SJCRH30 (cell line): ENCODE data around the gene AGFG1. TPM values are rescaled to one million over a fixed set of nuclear protein-coding genes. Genes with fewer than 3 reads are reported as not detected.

ENCODE experiments used
- DNase-seq, 2 experiments: peaks; one replicate each; pipeline ENCODE4 v3.0.0-alpha.2; 2015 to 2020
- H3K27ac ChIP-seq: fragments of 250-450 bp; sonication (Bioruptor Pico); 2 replicates; pipeline ENCODE4 v1.5.1; 2020; ENCODE audit warnings: mild to moderate bottlenecking, moderate library complexity
- H3K27me3 ChIP-seq: fragments of 250-450 bp; sonication (Bioruptor Pico); 2 replicates; pipeline ENCODE4 v1.5.1; 2020; ENCODE audit warnings: mild to moderate bottlenecking, moderate library complexity
- H3K36me3 ChIP-seq: fragments of 250-450 bp; sonication (Bioruptor Pico); 2 replicates; pipeline ENCODE4 v1.5.1; 2020; ENCODE audit warnings: mild to moderate bottlenecking, moderate library complexity
- H3K4me1 ChIP-seq: fragments of 250-450 bp; sonication (Bioruptor Pico); 2 replicates; pipeline ENCODE4 v1.5.1; 2020; ENCODE audit warnings: mild to moderate bottlenecking, moderate library complexity
- H3K4me3 ChIP-seq: fragments of 250-450 bp; sonication (Bioruptor Pico); 2 replicates; pipeline ENCODE4 v1.5.1; 2020; ENCODE audit warnings: mild to moderate bottlenecking, moderate library complexity
- H3K9me3 ChIP-seq: fragments of 250-450 bp; sonication (Bioruptor Pico); replicated peaks from 2 replicates; pipeline ENCODE4 v1.5.1; 2020; ENCODE audit warnings: mild to moderate bottlenecking, moderate library complexity
- total RNA-seq: library from RNA; depleted of rRNA; stranded (reverse); fragments of >200 nt; shearing (Covaris generic); gene quantifications from 2 replicates; pipeline ENCODE4 v1.2.3, GENCODE V29; 2014

AGFG1 gene
- total RNA-seq, 1 experiment from 2014 or later = 89.9 TPM

DNA sequence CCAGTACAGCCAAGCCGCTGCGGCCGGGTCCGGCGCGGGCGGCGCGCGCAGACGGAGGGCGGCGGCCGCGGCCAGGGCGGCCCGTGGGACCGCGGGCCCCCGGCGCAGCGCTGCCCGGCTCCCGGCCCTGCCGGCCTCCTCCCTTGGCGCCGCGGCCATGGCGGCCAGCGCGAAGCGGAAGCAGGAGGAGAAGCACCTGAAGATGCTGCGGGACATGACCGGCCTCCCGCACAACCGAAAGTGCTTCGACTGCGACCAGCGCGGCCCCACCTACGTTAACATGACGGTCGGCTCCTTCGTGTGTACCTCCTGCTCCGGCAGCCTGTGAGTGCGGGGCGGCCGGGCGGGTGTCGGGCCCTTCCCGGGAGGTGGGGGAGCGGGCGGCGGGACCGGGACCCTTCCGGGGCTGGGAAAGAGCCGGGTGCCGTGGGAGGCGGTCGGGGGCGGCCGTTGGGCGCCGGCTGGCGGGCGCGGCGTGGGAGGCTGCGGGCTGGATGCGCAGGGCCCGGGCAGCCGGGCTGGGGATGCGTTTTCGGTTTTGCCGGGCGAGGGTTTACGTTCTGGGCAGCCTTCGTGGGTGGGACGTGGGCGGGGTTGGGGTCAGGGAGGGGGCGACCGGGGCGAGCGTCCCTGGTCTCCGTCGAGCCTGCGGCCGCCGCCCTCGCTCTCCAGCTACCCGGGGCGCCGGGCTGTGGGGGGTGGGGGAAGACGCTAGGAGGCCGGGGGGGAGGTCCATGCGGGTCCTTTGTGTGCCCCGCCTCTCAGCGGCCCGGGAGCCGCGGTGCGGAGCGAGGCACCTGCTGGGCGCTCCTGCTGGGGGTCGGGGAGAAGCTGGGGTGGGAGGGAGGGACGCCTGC is 537 bp downstream of the AGFG1 start:
- H3K4me1 ChIP-seq = peaks cover 8% of the 10 kb centered on the region
- no peaks in the 10 kb centered on the region for H3K9me3 ChIP-seq
- H3K36me3 ChIP-seq = no peaks in the 10 kb centered on the region; the same call in 1 of the 2 replicates
- H3K27ac ChIP-seq = no peak overlapping the region; the same call in 1 of the 2 replicates
- peak; percentile 53 to 55 for DNase-seq
- H3K4me3 ChIP-seq = peak overlapping the region; percentile 93
- no peaks in the 10 kb centered on the region for H3K27me3 ChIP-seq

DNA sequence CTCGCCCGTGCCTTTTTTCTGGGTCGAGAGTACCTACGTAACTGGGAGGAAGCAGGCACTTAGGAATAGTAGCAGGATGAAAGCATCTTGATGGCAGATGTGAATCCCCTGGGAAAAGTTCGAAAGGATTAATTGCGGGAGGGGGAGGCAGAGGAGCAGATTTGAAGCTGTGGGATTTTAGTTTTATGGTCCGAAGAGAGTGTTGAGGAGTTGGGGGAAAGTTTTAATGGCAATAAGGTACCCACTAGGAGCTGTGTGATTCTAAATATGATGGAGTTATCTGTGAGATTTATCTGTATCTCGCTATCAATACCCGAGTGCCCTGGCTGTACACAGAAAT is 1.1 kb downstream of the AGFG1 start:
- Histone ChIP-seq H3K27me3 (no peaks in the 10 kb centered on the region), H3K27ac (no peak overlapping the region), H3K9me3 (no peaks in the 10 kb centered on the region), H3K36me3 (no peaks in the 10 kb centered on the region; the same call in 1 of the 2 replicates), H3K4me3 (peak overlapping the region; percentile 93), H3K4me1 (peaks cover 7% of the 10 kb centered on the region)
- DNase-seq = no peak

GRCh38 chr2:227473806-227474205 is 1.9 kb downstream of the AGFG1 start:
- DNase-seq = no peak
- no peaks in the 10 kb centered on the region; the same call in 1 of the 2 replicates for H3K36me3 ChIP-seq

GRCh38 chr2:227474410-227474809 is 2.5 kb downstream of the AGFG1 start:
- H3K4me1 ChIP-seq = no peaks in the 10 kb centered on the region
- no peak overlapping the region for H3K4me3 ChIP-seq
- no peaks in the 10 kb centered on the region; the same call in 1 of the 2 replicates for H3K36me3 ChIP-seq
- no peak overlapping the region for H3K27ac ChIP-seq
- H3K27me3 ChIP-seq = no peaks in the 10 kb centered on the region
- DNase-seq = no peak
- no peaks in the 10 kb centered on the region for H3K9me3 ChIP-seq

More at GRCh38 chr2:227473806-227474205, 1.9 kb downstream of the AGFG1 start:
- Histone ChIP-seq H3K4me1 (no peaks in the 10 kb centered on the region), H3K9me3 (no peaks in the 10 kb centered on the region), H3K27me3 (no peaks in the 10 kb centered on the region), H3K27ac (no peak overlapping the region), H3K4me3 (no peak overlapping the region)

DNA sequence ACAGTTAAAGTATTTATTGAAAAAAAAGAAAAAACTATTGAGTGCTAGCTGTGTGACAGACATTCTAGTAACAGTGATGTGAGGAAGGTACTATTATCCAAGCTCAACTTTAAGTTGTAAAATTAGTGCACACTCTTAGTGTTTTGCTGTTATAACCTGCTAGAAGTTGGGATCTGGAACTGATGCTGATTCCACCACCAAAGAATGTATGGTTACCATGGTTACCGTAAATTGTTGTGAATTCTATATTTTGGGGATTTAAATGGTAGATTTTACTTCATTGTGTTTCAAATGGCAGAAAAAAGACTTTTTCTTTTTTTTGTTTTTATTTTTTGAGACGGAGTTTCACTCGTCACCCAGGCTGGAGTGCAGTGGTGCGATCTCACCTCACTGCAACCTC is 5.3 kb downstream of the AGFG1 start:
- no peak overlapping the region for H3K4me3 ChIP-seq
- H3K27me3 ChIP-seq = no peaks in the 10 kb centered on the region
- H3K9me3 ChIP-seq = no peaks in the 10 kb centered on the region
- no peaks in the 10 kb centered on the region for H3K4me1 ChIP-seq
- no peak overlapping the region for H3K27ac ChIP-seq
- no peaks in the 10 kb centered on the region; the same call in 1 of the 2 replicates for H3K36me3 ChIP-seq
- no peak for DNase-seq

GRCh38 chr2:227479865-227480475 is 8.0 kb downstream of the AGFG1 start:
- Histone ChIP-seq H3K27me3 (no peaks in the 10 kb centered on the region), H3K4me1 (no peaks in the 10 kb centered on the region), H3K9me3 (no peaks in the 10 kb centered on the region), H3K36me3 (no peaks in the 10 kb centered on the region; the same call in 1 of the 2 replicates), H3K4me3 (no peak overlapping the region), H3K27ac (no peak overlapping the region)
- DNase-seq = no peak

DNA sequence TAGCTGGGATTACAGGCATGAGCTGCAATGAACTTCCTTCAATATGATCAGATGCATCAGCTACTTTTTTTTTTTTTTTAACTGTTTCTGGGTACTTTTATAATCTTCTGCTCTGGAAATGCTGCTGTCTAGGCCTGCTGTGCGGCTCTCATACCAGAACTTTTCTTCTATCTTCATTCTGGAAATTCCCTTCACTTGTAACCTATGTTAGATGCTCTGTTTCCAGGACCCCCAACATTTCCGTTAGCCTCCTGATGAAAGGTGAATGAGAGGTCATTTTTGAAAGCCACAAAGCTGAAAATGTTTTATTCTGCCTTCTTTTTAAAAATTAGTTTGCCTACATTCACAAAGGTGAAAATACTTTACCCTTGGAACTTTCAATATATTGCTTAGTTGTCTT is 8.6 kb downstream of the AGFG1 start:
- no peak overlapping the region for H3K27ac ChIP-seq
- no peaks in the 10 kb centered on the region for H3K9me3 ChIP-seq
- no peaks in the 10 kb centered on the region for H3K4me1 ChIP-seq
- no peaks in the 10 kb centered on the region for H3K27me3 ChIP-seq
- H3K4me3 ChIP-seq = no peak overlapping the region
- H3K36me3 ChIP-seq = no peaks in the 10 kb centered on the region; the same call in 1 of the 2 replicates
- no peak for DNase-seq

- Histone ChIP-seq H3K4me1 (no peaks in the 10 kb centered on the region), H3K27ac (no peak overlapping the region), H3K27me3 (no peaks in the 10 kb centered on the region), H3K36me3 (no peaks in the 10 kb centered on the region), H3K9me3 (no peaks in the 10 kb centered on the region), H3K4me3 (no peak overlapping the region)
- DNase-seq = no peak
Measured at GRCh38 chr2:227482638-227483340, 10.8 kb downstream of the AGFG1 start.

- H3K4me1 ChIP-seq = no peaks in the 10 kb centered on the region
- no peaks in the 10 kb centered on the region for H3K36me3 ChIP-seq
- H3K27ac ChIP-seq = no peak overlapping the region
- no peaks in the 10 kb centered on the region for H3K27me3 ChIP-seq
- no peak overlapping the region for H3K4me3 ChIP-seq
- DNase-seq = no peak
- no peaks in the 10 kb centered on the region; the same call in 1 of the 2 replicates for H3K9me3 ChIP-seq
Measured at GRCh38 chr2:227485429-227485828, 13.5 kb downstream of the AGFG1 start.

- DNase-seq = no peak
- Histone ChIP-seq H3K9me3 (no peaks in the 10 kb centered on the region; the same call in 1 of the 2 replicates), H3K36me3 (peaks cover 1% of the 10 kb centered on the region; the same call in 1 of the 2 replicates), H3K4me1 (no peaks in the 10 kb centered on the region), H3K4me3 (no peak overlapping the region), H3K27ac (no peak overlapping the region), H3K27me3 (no peaks in the 10 kb centered on the region)
Measured at GRCh38 chr2:227486688-227487087, 14.7 kb downstream of the AGFG1 start.

DNA sequence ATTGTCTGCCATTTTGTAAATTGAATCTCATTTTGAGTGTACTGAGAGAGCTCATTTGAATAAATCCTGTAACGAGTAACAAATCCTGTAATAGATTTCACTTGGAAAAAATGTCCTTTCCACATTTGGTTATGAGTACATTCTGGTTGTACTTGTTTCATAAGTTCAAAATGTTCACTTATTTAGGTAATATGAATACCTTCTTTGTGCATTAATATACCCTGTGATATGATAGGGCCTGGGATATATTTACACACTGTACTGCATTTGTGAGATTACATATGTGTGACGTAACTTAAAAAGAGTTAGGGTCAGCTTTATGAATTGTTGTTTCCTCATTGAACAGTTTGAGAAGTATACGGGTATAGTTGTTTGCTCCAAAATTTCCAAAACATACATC is 16.1 kb downstream of the AGFG1 start:
- Histone ChIP-seq H3K36me3 (peaks cover 15% of the 10 kb centered on the region), H3K27me3 (no peaks in the 10 kb centered on the region), H3K27ac (no peak overlapping the region), H3K9me3 (no peaks in the 10 kb centered on the region; the same call in 1 of the 2 replicates), H3K4me3 (no peak overlapping the region), H3K4me1 (no peaks in the 10 kb centered on the region)
- no peak for DNase-seq

GRCh38 chr2:227491386-227491785 is 19.4 kb downstream of the AGFG1 start:
- DNase-seq = no peak

GRCh38 chr2:227493524-227493923 is 21.6 kb downstream of the AGFG1 start:
- no peaks in the 10 kb centered on the region for H3K4me1 ChIP-seq
- no peak for DNase-seq
- peaks cover 24% of the 10 kb centered on the region for H3K36me3 ChIP-seq
- no peaks in the 10 kb centered on the region for H3K27me3 ChIP-seq
- H3K27ac ChIP-seq = no peak overlapping the region
- no peak overlapping the region for H3K4me3 ChIP-seq
- H3K9me3 ChIP-seq = no peaks in the 10 kb centered on the region; the same call in 1 of the 2 replicates

More at GRCh38 chr2:227491386-227491785, 19.4 kb downstream of the AGFG1 start:
- H3K27ac ChIP-seq = no peak overlapping the region
- H3K27me3 ChIP-seq = no peaks in the 10 kb centered on the region
- H3K36me3 ChIP-seq = peaks cover 24% of the 10 kb centered on the region
- no peaks in the 10 kb centered on the region for H3K4me1 ChIP-seq
- H3K4me3 ChIP-seq = no peak overlapping the region
- no peaks in the 10 kb centered on the region; the same call in 1 of the 2 replicates for H3K9me3 ChIP-seq

DNA sequence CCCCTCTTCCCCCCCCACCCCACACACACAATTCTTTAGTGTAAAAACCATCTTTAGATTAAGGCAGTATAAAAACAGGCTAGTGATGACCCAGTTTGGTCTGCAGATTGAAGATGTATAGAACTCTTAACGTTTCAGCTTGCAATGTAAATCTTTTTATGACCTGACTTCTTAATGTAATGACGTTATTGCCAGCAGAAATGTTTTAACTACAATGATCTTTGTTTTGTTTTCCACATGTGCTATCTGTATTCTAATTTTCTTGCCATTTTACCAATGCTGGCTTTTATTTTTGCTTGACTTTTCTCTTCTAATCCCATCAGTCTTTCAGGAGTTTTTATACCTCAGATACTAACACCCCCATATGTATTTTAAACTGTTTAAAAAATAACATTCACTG is 25.2 kb downstream of the AGFG1 start:
- no peak overlapping the region for H3K4me3 ChIP-seq
- H3K36me3 ChIP-seq = peaks cover 21% of the 10 kb centered on the region
- H3K27ac ChIP-seq = no peak overlapping the region
- no peaks in the 10 kb centered on the region for H3K27me3 ChIP-seq
- no peaks in the 10 kb centered on the region for H3K9me3 ChIP-seq
- no peaks in the 10 kb centered on the region for H3K4me1 ChIP-seq
- no peak for DNase-seq
